H1 (cell line): ENCODE results near the gene DUSP9. TPM values are rescaled to one million over a fixed set of nuclear protein-coding genes. Genes with fewer than 3 reads are reported as not detected.

Experiments
- CTCF ChIA-PET: fragments of 300-600 bp; sonication (Branson Sonifier 250); formaldehyde crosslinking; loops from one replicate; lab custom pipeline; 2021; ENCODE audit not compliant: partially characterized antibody; lab: Charles Lee
- POLR2A ChIA-PET: fragments of 300-600 bp; sonication (Branson Sonifier 250); formaldehyde crosslinking; loops from one replicate; lab custom pipeline; 2021; ENCODE audit warnings: inconsistent platforms; ENCODE audit not compliant: partially characterized antibody; lab: Charles Lee
- DNase-seq, 2 experiments: peaks; one replicate each; pipeline versions ENCODE4 v3.0.0 to v3.0.0-alpha.2; 2010 to 2022; ENCODE audit warnings: low spot score in 2 of 2, low read depth in 1 of 2, mixed read lengths in 1 of 2
- FAIRE-seq: peaks from 2 replicates; lab custom pipeline; 2011; peaks lifted over from hg19 to GRCh38; lab: Jason Lieb, UNC
- H2AFZ ChIP-seq: 2 replicates; pipeline ENCODE4 v1.8.1; 2012; ENCODE audit warnings: low read length, inconsistent platforms
- H2AK5ac ChIP-seq: 2 replicates; pipeline ENCODE4 v1.6.1; 2013; ENCODE audit warnings: low read depth, low read length
- H2BK120ac ChIP-seq: replicated peaks from 2 replicates; pipeline ENCODE3; 2013; ENCODE audit warnings: low read depth, low read length, inconsistent platforms
- H2BK12ac ChIP-seq: 2 replicates; pipeline ENCODE4 v1.6.1; 2013; ENCODE audit warnings: low read depth, low read length
- H2BK15ac ChIP-seq: 2 replicates; pipeline ENCODE4 v1.6.1; 2013; ENCODE audit warnings: low read length
- H2BK20ac ChIP-seq: 2 replicates; pipeline ENCODE4 v1.6.1; 2013; ENCODE audit warnings: low read length
- H2BK5ac ChIP-seq: 2 replicates; pipeline ENCODE4 v1.6.1; 2013; ENCODE audit warnings: low read depth, low read length
- H3K14ac ChIP-seq: 2 replicates; pipeline ENCODE4 v1.6.1; 2013; ENCODE audit warnings: inconsistent platforms; ENCODE audit not compliant: insufficient read length
- H3K18ac ChIP-seq: 2 replicates; pipeline ENCODE4 v1.6.1; 2013; ENCODE audit warnings: low read length; ENCODE audit errors: extremely low read depth
- H3K23ac ChIP-seq: 2 replicates; pipeline ENCODE4 v1.6.1; 2013; ENCODE audit warnings: inconsistent platforms; ENCODE audit not compliant: insufficient read length
- H3K23me2 ChIP-seq: 2 replicates; pipeline ENCODE4 v1.6.1; 2013; ENCODE audit warnings: low read depth, low read length
- H3K27ac ChIP-seq: 2 replicates; pipeline ENCODE4 v1.6.1; 2011; ENCODE audit warnings: low read depth, low read length, inconsistent platforms
- H3K27me3 ChIP-seq, 4 experiments: replicated peaks in 1 of 4; 1 replicate in 1 of 4; 2 replicates in 3 of 4; pipeline versions ENCODE4 v1.6.1 to v1.8.1; 2011 to 2013; ENCODE audit warnings: low read length in 3 of 4, mild to moderate bottlenecking in 3 of 4, inconsistent platforms in 2 of 4, mixed read lengths in 2 of 4, moderate library complexity in 1 of 4; ENCODE audit not compliant: control insufficient read depth in 3 of 4, insufficient read depth in 3 of 4; ENCODE audit errors: extremely low read depth in 1 of 4
- H3K36me3 ChIP-seq, 4 experiments: 2 replicates each; pipeline versions ENCODE4 v1.6.1 to v1.8.1; 2011 to 2013; ENCODE audit warnings: mild to moderate bottlenecking in 4 of 4, low read length in 3 of 4, moderate library complexity in 2 of 4, control low read depth in 1 of 4, inconsistent platforms in 1 of 4; ENCODE audit not compliant: insufficient read depth in 4 of 4, control insufficient read depth in 2 of 4
- H3K4ac ChIP-seq: replicated peaks from 2 replicates; pipeline ENCODE3; 2013; ENCODE audit warnings: low read length, low read depth, mixed read lengths, inconsistent platforms; ENCODE audit not compliant: insufficient read length
- H3K4me1 ChIP-seq, 4 experiments: replicated peaks in 1 of 4; 1 replicate in 1 of 4; 2 replicates in 3 of 4; pipeline versions ENCODE4 v1.6.1 to v1.8.1; 2011 to 2013; ENCODE audit warnings: low read length in 3 of 4, inconsistent platforms in 2 of 4, mixed read lengths in 1 of 4; ENCODE audit not compliant: insufficient read depth in 4 of 4, control insufficient read depth in 3 of 4
- H3K4me2 ChIP-seq, 2 experiments: 2 replicates each; pipeline versions ENCODE4 v1.6.1 to v1.8.1; 2011 to 2013; ENCODE audit warnings: low read depth in 2 of 2, low read length in 2 of 2, control low read depth in 1 of 2, inconsistent platforms in 1 of 2, mild to moderate bottlenecking in 1 of 2; ENCODE audit not compliant: insufficient read depth in 1 of 2
- H3K4me3 ChIP-seq, 4 experiments: fragments of 200-600, 300-600 bp in 1 of 4; sonication (generic), shearing (Covaris generic), sonication (Bioruptor Twin) in 1 of 4; 2 replicates each; pipeline versions ENCODE4 v1.5.1 to v1.8.1; 2011 to 2016; ENCODE audit warnings: low read length in 4 of 4, low read depth in 3 of 4, control low read depth in 2 of 4, inconsistent platforms in 2 of 4, mild to moderate bottlenecking in 2 of 4, mixed read lengths in 1 of 4, moderate library complexity in 1 of 4; ENCODE audit not compliant: insufficient read depth in 2 of 4; ENCODE audit errors: extremely low read depth in 1 of 4
- H3K56ac ChIP-seq: replicated peaks from 2 replicates; pipeline ENCODE3; 2013; ENCODE audit warnings: low read depth, mild to moderate bottlenecking, mixed read lengths, low read length, inconsistent platforms; ENCODE audit not compliant: insufficient read length
- H3K79me1 ChIP-seq: 2 replicates; pipeline ENCODE4 v1.6.1; 2013; ENCODE audit warnings: low read depth, low read length, control low read depth
- H3K79me2 ChIP-seq, 2 experiments: 2 replicates each; pipeline versions ENCODE4 v1.6.1 to v1.8.1; 2012 to 2013; ENCODE audit warnings: low read length in 2 of 2, mild to moderate bottlenecking in 2 of 2, inconsistent platforms in 1 of 2; ENCODE audit not compliant: insufficient read depth in 2 of 2, control insufficient read depth in 1 of 2
- H3K9ac ChIP-seq, 4 experiments: replicated peaks in 1 of 4; 1 replicate in 1 of 4; 2 replicates in 3 of 4; pipeline versions ENCODE4 v1.6.1 to v1.8.1; 2011 to 2013; ENCODE audit warnings: low read depth in 3 of 4, low read length in 3 of 4, control low read depth in 2 of 4, mild to moderate bottlenecking in 2 of 4, moderate library complexity in 2 of 4, inconsistent platforms in 1 of 4; ENCODE audit errors: extremely low read depth in 1 of 4
- H3K9me3 ChIP-seq, 2 experiments: 2 replicates each; pipeline versions ENCODE4 v1.6.1 to v1.8.1; 2012 to 2013; ENCODE audit warnings: mild to moderate bottlenecking in 2 of 2, moderate library complexity in 2 of 2, control low read depth in 1 of 2, inconsistent platforms in 1 of 2, low read depth in 1 of 2, low read length in 1 of 2, mixed read lengths in 1 of 2; ENCODE audit not compliant: insufficient read depth in 2 of 2
- H4K20me1 ChIP-seq, 2 experiments: replicated peaks in 1 of 2; 2 replicates each; pipeline versions ENCODE3 to v1.8.1; 2011 to 2013; ENCODE audit warnings: inconsistent platforms in 2 of 2, low read length in 2 of 2, mild to moderate bottlenecking in 1 of 2; ENCODE audit not compliant: insufficient read depth in 2 of 2, control insufficient read depth in 1 of 2
- H4K5ac ChIP-seq: 2 replicates; pipeline ENCODE4 v1.6.1; 2013; ENCODE audit warnings: low read length, low read depth, mixed read lengths, inconsistent platforms; ENCODE audit not compliant: insufficient read length
- H4K8ac ChIP-seq: 2 replicates; pipeline ENCODE4 v1.8.0; 2013; ENCODE audit warnings: mild to moderate bottlenecking, moderate library complexity, low read length, inconsistent platforms; ENCODE audit not compliant: insufficient read depth; ENCODE audit errors: extremely low read depth
- H4K91ac ChIP-seq: replicated peaks from 2 replicates; pipeline ENCODE3; 2013; ENCODE audit warnings: low read length, mixed read lengths, inconsistent platforms; ENCODE audit not compliant: insufficient read length
- CHD2 ChIP-seq: IDR thresholded peaks from 2 replicates; pipeline ENCODE4 v1.6.1; 2012; ENCODE audit warnings: low read length, improper control_type of control experiment
- WGBS, 2 experiments: shearing (Covaris generic) in 1 of 2; methylation state at CpG; one replicate each; pipeline versions ENCODE4 v1.1.6 to v1.1.7; 2013 to 2015; ENCODE audit warnings: low lambda C conversion rate in 2 of 2, mixed read lengths in 2 of 2, inconsistent platforms in 1 of 2, low coverage in 1 of 2, missing lambda C conversion rate in 1 of 2; ENCODE audit not compliant: insufficient replicate concordance in 2 of 2, insufficient coverage in 1 of 2, insufficient read length in 1 of 2; ENCODE audit errors: extremely low coverage in 1 of 2, missing lambda C conversion rate in 1 of 2; 5-methylcytosine and 5-hydroxymethylcytosine counted together
- polyA plus RNA-seq, 7 experiments: library from polyadenylated mRNA; depleted of rRNA in 3 of 7; stranded (reverse) in 5 of 7; unstranded in 2 of 7; fragments of >200 nt in 5 of 7; fragments of 200-250 nt in 2 of 7; gene quantifications; 1 replicate in 5 of 7; 2 replicates in 1 of 7; 4 replicates in 1 of 7; pipeline versions ENCODE4 v1.2.1 to v1.2.3, GENCODE V29; 2011 to 2013; ENCODE audit warnings: missing spikeins in 2 of 7, mixed read lengths in 2 of 7
- total RNA-seq: library from RNA; stranded (reverse); fragmentation: NEBNext Ultra II Directional; extraction: Animal tissue kit (Norgen Biotek cat#: 25700); gene quantifications from 2 replicates; pipeline ENCODE4 v1.2.1, GENCODE V29; 2021

DUSP9 gene
- total and polyA plus RNA-seq, 2 of the 8 experiments (the other 6 are each of a cell fraction or from before 2014, with no cell fraction given), result 0.80 to 1.1 TPM

DNA sequence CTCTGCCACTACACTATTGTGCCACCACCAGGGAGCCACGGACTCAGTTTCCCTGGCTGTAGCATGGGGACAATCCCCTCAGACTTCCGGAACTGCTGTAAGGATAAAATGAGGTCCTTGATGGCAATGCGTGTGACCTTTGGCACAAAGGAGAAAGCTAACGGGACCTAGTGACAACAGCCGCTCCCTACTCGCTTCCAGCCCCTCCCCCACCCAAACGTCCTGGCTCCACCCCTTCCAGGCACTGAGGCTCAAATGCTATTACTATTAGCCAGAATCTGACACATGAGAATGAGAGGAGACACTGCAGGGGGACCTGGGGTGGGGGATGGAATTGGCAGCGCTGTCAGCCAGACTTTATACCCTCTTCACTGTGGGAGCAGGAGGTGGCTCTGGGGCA is 5.4 kb upstream of the DUSP9 start:
- Histone ChIP-seq H3K9ac (no peak overlapping the region), H2BK12ac (no peak overlapping the region), H3K79me1 (no peaks in the 10 kb centered on the region), H2BK5ac (no peak overlapping the region), H3K56ac (no peak overlapping the region), H3K36me3 (no peaks in the 10 kb centered on the region), H2AFZ (no peak overlapping the region), H4K91ac (no peak overlapping the region), H3K14ac (no peak overlapping the region), H3K23me2 (peaks cover 7% of the 10 kb centered on the region; the same call in 1 of the 2 replicates), H3K18ac (no peak overlapping the region), H4K8ac (no peak overlapping the region), H3K4me3 (peak overlapping the region in 2 of 4 experiments; percentile 10 to 57; a peak in 4 of 8 replicates), H2BK20ac (no peak overlapping the region), H2BK15ac (no peak overlapping the region), H4K20me1 (peaks cover 0 to 12% of the 10 kb centered on the region in 2 experiments), H3K79me2 (no peaks in the 10 kb centered on the region), H2AK5ac (no peak overlapping the region), H3K4ac (no peak overlapping the region), H3K4me2 (peak overlapping the region; percentile 63 to 89), H3K9me3 (no peaks in the 10 kb centered on the region; a peak in 1 of 4 replicates), H3K27me3 (peaks cover 45 to 60% (median 58%) of the 10 kb centered on the region in 4 experiments), H3K27ac (no peak overlapping the region), H3K4me1 (peaks cover 0 to 18% (median 8%) of the 10 kb centered on the region in 4 experiments; a peak in 5 of 7 replicates), H4K5ac (no peak overlapping the region), H3K23ac (no peak overlapping the region), H2BK120ac (no peak overlapping the region)
- FAIRE-seq (no peak), DNase-seq (no peak)
- CTCF ChIA-PET, result interaction anchor here (0.6 to 21.6 kb wide), 6 partner anchors 10 to 117 kb away, joined by 3 to 408 read pairs (median 6); partner anchors contain the start of gene DUSP9
- no peak for TF ChIP-seq CHD2
- WGBS, 2 experiments, result 23% methylated on average over 3 of the region's 8 CpGs; no CpG with 5 or more reads in 1 of the 2 experiments
- POLR2A ChIA-PET, result interaction anchor here (0.6 kb wide), 1 partner anchor 203 kb away, joined by 3 read pairs; no protein-coding TSS in a partner anchor
